Omental fat pad (tissue), 4 donors: ENCODE data around the gene ALDH1A3. TPM values are rescaled to one million over a fixed set of nuclear protein-coding genes. Genes with fewer than 3 reads are reported as not detected.

Experiments used
- ATAC-seq: fragments of 150-250 bp; one replicate; pipeline ENCODE4 v1.9.1; 2016; ENCODE audit warnings: mild to moderate bottlenecking, moderate library complexity; ENCODE audit not compliant: low FRiP score
- DNase-seq: peaks from one replicate; pipeline ENCODE4 v3.0.0-alpha.2; 2019; ENCODE audit warnings: low spot score
- CTCF ChIP-seq, 3 donors: fragments of 450-650 bp; IDR thresholded peaks; one replicate each; pipeline ENCODE4 v1.5.1; 2016 to 2017; ENCODE audit warnings: antibody characterized with exemption in 3 of 3, mild to moderate bottlenecking in 3 of 3, moderate library complexity in 2 of 3
- total RNA-seq, 4 donors: library from RNA; depleted of rRNA; stranded (reverse); fragments of >200 nt; gene quantifications; one replicate each; pipeline ENCODE4 v1.1.0, GENCODE V29; 2016

ALDH1A3 gene
- total RNA-seq, 4 donors from 2014 or later, result 61.3 to 1,088 (median 519) TPM

- ATAC-seq, result no peak
- TF ChIP-seq CTCF (IDR thresholded peaks at IDR 0.05), result no peak
- no peak for DNase-seq
Observed at GRCh38 chr15:100866386-100867330, 13.0 kb upstream of the ALDH1A3 start.

GRCh38 chr15:100867433-100867832, 12.2 kb upstream of the ALDH1A3 start:
- DNase-seq, result no peak
- ATAC-seq, result no peak
- TF ChIP-seq CTCF (IDR thresholded peaks at IDR 0.05), result no peak

DNA sequence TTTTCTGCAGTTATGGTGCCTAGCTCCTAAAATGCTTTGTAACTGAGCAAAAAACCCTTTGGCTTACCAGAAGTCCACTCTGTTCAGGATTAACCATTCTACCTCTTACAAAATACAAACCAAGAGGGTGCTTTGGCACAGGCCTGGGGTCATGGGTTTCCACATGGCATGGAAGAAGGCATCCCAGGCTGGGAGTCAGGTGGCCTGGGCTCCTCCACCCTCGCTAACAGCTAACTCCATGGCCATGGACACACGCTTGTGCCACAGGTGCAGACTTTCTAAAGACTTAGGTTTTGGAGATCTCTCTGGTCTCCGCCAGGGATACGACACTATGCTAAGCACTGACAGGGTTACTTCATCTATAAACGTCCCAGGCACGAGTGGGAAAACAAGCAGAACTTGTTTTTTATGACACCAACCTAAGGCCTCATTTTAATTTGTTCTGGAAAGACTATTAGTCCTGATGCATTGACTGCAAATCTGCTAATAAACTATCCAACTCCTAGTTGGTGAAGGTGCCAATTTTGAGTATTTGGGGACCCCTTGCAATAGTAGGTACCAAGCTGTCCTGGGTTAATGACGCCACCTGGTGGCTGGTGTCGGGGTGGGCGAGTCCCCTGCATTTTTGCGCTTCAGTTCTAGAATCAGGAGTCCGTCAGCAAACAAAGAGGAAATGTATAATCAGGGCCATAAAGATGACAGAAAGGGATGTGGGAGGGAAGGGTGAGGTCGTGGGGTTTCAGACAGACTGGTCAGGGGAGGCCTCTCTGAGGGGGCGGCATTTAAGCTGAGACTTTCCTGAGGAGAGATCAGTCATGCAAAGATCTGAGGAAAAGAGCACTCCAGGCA, 10.3 kb upstream of the ALDH1A3 start:
- ATAC-seq (no peak), DNase-seq (no peak)
- TF ChIP-seq CTCF (IDR thresholded peaks at IDR 0.05), result no peak

DNA sequence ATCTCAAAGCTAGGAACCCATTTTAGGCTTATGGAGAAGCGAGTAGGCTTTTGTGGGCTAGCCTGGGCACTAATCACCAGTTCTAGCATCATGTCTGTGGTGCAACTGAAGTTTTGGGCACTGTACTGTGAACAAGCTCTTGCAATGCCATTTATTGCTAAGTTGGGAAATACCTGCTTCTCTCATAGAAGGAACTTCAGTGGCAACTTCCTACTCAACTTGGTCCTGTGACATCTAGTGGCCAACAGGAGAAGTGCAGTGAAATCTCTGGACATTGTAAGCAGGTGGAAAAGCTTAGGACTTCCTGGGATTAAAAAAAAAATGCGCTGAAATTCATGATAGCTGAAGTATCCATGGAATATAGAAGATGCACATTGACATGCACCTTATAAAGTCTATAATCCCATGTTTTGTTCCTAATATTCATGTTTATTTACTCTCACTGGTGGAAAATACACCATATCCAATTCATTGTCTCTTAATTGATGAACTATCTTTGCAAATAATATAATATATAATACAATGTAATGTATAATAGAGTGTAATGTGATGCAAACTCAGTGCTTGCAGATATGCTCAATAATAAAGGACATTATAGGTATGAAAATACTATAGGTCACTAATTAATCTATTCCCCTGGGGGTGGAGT, 6.5 kb upstream of the ALDH1A3 start:
- TF ChIP-seq CTCF (IDR thresholded peaks at IDR 0.05), result peak in 2 of 3 donors; percentile 79 to 96
- peak; percentile 60 for DNase-seq
- ATAC-seq, result peak; percentile 86

- no peak for ATAC-seq
- DNase-seq, result no peak
- no peak for TF ChIP-seq CTCF (IDR thresholded peaks at IDR 0.05)
Observed at GRCh38 chr15:100875495-100875894, 4.1 kb upstream of the ALDH1A3 start.

GRCh38 chr15:100875976-100876375, 3.7 kb upstream of the ALDH1A3 start:
- ATAC-seq (no peak), DNase-seq (no peak)
- no peak for TF ChIP-seq CTCF (IDR thresholded peaks at IDR 0.05)
